SK-N-SH (cell line): ENCODE results near the gene GSE1. TPM values are rescaled to one million over a fixed set of nuclear protein-coding genes. Genes with fewer than 3 reads are reported as not detected.

Experiments used
- CTCF ChIA-PET: fragments of 300-600, 350-600 bp; formaldehyde crosslinking; extraction: SDS; loops from one replicate; lab custom pipeline; 2021; lab: Yijun Ruan, JAX
- POLR2A ChIA-PET: fragments of 350-600 bp; sonication (Branson Sonifier 250); formaldehyde crosslinking; extraction: SDS; loops from one replicate; lab custom pipeline; 2020; ENCODE audit warnings: antibody characterized with exemption, inconsistent platforms; lab: Yijun Ruan, JAX
- DNase-seq: peaks from one replicate; pipeline ENCODE4 v3.0.0; 2012
- H2AFZ ChIP-seq: fragments of 200-600 bp; sonication (generic); 2 replicates; pipeline ENCODE4 v1.8.1; 2016; ENCODE audit warnings: antibody characterized with exemption, mild to moderate bottlenecking, low read depth
- H3F3A ChIP-seq: fragments of 200-600 bp; sonication (generic); replicated peaks from 2 replicates; pipeline ENCODE3; 2016; ENCODE audit warnings: antibody characterized with exemption, mild to moderate bottlenecking; ENCODE audit not compliant: insufficient read depth
- H3K27ac ChIP-seq, 2 experiments: fragments of 200-500 bp in 1 of 2; fragments of 200-600 bp in 1 of 2; sonication (Bioruptor generic) in 1 of 2; sonication (generic), shearing (Covaris generic) in 1 of 2; 2 replicates each; pipeline versions ENCODE4 v1.5.1 to v1.6.1; 2014 to 2016; ENCODE audit warnings: low read depth in 2 of 2, inconsistent platforms in 1 of 2, low read length in 1 of 2, mild to moderate bottlenecking in 1 of 2, mixed read lengths in 1 of 2
- H3K27me3 ChIP-seq: fragments of 200-600 bp; sonication (generic), shearing (Covaris generic); 2 replicates; pipeline ENCODE4 v1.6.1; 2016; ENCODE audit warnings: mixed run types; ENCODE audit not compliant: insufficient read depth
- H3K36me3 ChIP-seq, 2 experiments: fragments of 200-500 bp in 1 of 2; fragments of 200-600 bp in 1 of 2; sonication (Bioruptor generic) in 1 of 2; sonication (generic) in 1 of 2; replicated peaks in 1 of 2; 2 replicates each; pipeline versions ENCODE3 to v1.5.1; 2014 to 2016; ENCODE audit warnings: low read length in 1 of 2, mild to moderate bottlenecking in 1 of 2; ENCODE audit not compliant: insufficient read depth in 2 of 2, control insufficient read depth in 1 of 2
- H3K4me1 ChIP-seq, 2 experiments: fragments of 200-500 bp in 1 of 2; fragments of 200-600 bp in 1 of 2; sonication (Bioruptor generic) in 1 of 2; sonication (generic), shearing (Covaris generic) in 1 of 2; 2 replicates each; pipeline versions ENCODE4 v1.5.1 to v1.6.1; 2014 to 2016; ENCODE audit warnings: low read depth in 1 of 2, low read length in 1 of 2, mixed run types in 1 of 2; ENCODE audit not compliant: insufficient read depth in 2 of 2, control insufficient read depth in 1 of 2
- H3K4me2 ChIP-seq: fragments of 200-600 bp; sonication (generic), shearing (Covaris generic); 2 replicates; pipeline ENCODE4 v1.6.1; 2017; ENCODE audit warnings: mixed run types
- H3K4me3 ChIP-seq, 2 experiments: fragments of 200-500 bp in 1 of 2; fragments of 200-600 bp in 1 of 2; sonication (Bioruptor generic) in 1 of 2; sonication (generic), shearing (Covaris generic) in 1 of 2; 2 replicates each; pipeline versions ENCODE4 v1.5.1 to v1.8.1; 2014 to 2016; ENCODE audit warnings: low read depth in 2 of 2, inconsistent platforms in 1 of 2, low read length in 1 of 2, mild to moderate bottlenecking in 1 of 2, mixed read lengths in 1 of 2, moderate library complexity in 1 of 2
- H3K79me2 ChIP-seq: fragments of 200-600 bp; sonication (generic); 2 replicates; pipeline ENCODE4 v1.8.1; 2017; ENCODE audit warnings: mild to moderate bottlenecking; ENCODE audit not compliant: insufficient read depth
- H3K9ac ChIP-seq: fragments of 200-600 bp; sonication (generic); 2 replicates; pipeline ENCODE4 v1.6.1; 2017; ENCODE audit warnings: mixed run types
- H3K9me2 ChIP-seq: fragments of 200-600 bp; sonication (generic); 2 replicates; pipeline ENCODE4 v1.6.1; 2017; ENCODE audit warnings: mixed run types
- H3K9me3 ChIP-seq: fragments of 200-600 bp; sonication (generic); 2 replicates; pipeline ENCODE4 v1.6.1; 2017; ENCODE audit warnings: mixed run types, mild to moderate bottlenecking, moderate library complexity
- H4K20me1 ChIP-seq: fragments of 200-600 bp; sonication (generic); 2 replicates; pipeline ENCODE4 v1.6.1; 2017; ENCODE audit warnings: mild to moderate bottlenecking, mixed run types; ENCODE audit not compliant: insufficient read depth
- CHD2 ChIP-seq: fragments of 150-350 bp; IDR thresholded peaks from 2 replicates; pipeline ENCODE4 v1.6.1; 2018; ENCODE audit warnings: low read length; ENCODE audit not compliant: partially characterized antibody
- CTCF ChIP-seq: fragments of 200-600 bp; sonication (generic); IDR thresholded peaks from 2 replicates; pipeline ENCODE4 v1.6.1; 2017; ENCODE audit warnings: antibody characterized with exemption, mild to moderate bottlenecking, moderate library complexity
- EZH2phosphoT487 ChIP-seq: fragments of 200-600 bp; sonication (generic); IDR thresholded peaks from 2 replicates; pipeline ENCODE4 v1.6.1; 2017; ENCODE audit warnings: low read depth, mixed run types, mild to moderate bottlenecking, antibody characterized with exemption, moderate library complexity, borderline replicate concordance
- FOSL2 ChIP-seq: IDR thresholded peaks from 2 replicates; pipeline ENCODE4 v1.4.0; 2012; ENCODE audit warnings: low read depth, mild to moderate bottlenecking, moderate library complexity, borderline replicate concordance
- FOXJ3 ChIP-seq: sonication (generic); formaldehyde crosslinking; IDR thresholded peaks from 2 replicates; pipeline ENCODE4 v1.5.1; 2020; ENCODE audit warnings: mild to moderate bottlenecking, missing genetic modification reagents
- GABPA ChIP-seq: IDR thresholded peaks from 2 replicates; pipeline ENCODE4 v1.4.0; 2012; ENCODE audit warnings: low read depth, mild to moderate bottlenecking
- GATA2 ChIP-seq: sonication (generic); formaldehyde crosslinking; IDR thresholded peaks from 2 replicates; pipeline ENCODE4 v1.5.0; 2020; ENCODE audit warnings: mild to moderate bottlenecking, missing genetic modification reagents
- MEF2A ChIP-seq: IDR thresholded peaks from 2 replicates; pipeline ENCODE4 v1.4.0; 2012; ENCODE audit warnings: low read depth, borderline replicate concordance
- NFIC ChIP-seq: IDR thresholded peaks from 2 replicates; pipeline ENCODE4 v1.4.0; 2012; ENCODE audit warnings: borderline replicate concordance
- NRF1 ChIP-seq: IDR thresholded peaks from 2 replicates; pipeline ENCODE4 v1.6.1; 2012; ENCODE audit warnings: low read depth, mild to moderate bottlenecking, low read length
- POLR2AphosphoS5 ChIP-seq: IDR thresholded peaks from 2 replicates; pipeline ENCODE4 v1.6.1; 2012; ENCODE audit warnings: low read depth, low read length
- RAD21 ChIP-seq: IDR thresholded peaks from 2 replicates; pipeline ENCODE4 v1.6.1; 2012; ENCODE audit warnings: mild to moderate bottlenecking, low read length
- RCOR1 ChIP-seq: fragments of 150-350 bp; IDR thresholded peaks from 2 replicates; pipeline ENCODE4 v1.6.1; 2017; ENCODE audit warnings: antibody characterized with exemption, low read length
- RXRA ChIP-seq: IDR thresholded peaks from 2 replicates; pipeline ENCODE4 v1.4.0; 2012; ENCODE audit warnings: low read depth, mild to moderate bottlenecking, borderline replicate concordance
- SMC3 ChIP-seq: IDR thresholded peaks from 2 replicates; pipeline ENCODE4 v1.6.1; 2012; ENCODE audit warnings: low read depth, low read length, improper control_type of control experiment
- TAF1 ChIP-seq: IDR thresholded peaks from 2 replicates; pipeline ENCODE4 v1.6.1; 2012; ENCODE audit warnings: low read depth, mild to moderate bottlenecking, low read length, moderate library complexity, borderline replicate concordance
- TEAD4 ChIP-seq: IDR thresholded peaks from 2 replicates; pipeline ENCODE4 v1.4.0; 2012; ENCODE audit warnings: mild to moderate bottlenecking, borderline replicate concordance; ENCODE audit not compliant: insufficient read depth
- USF2 ChIP-seq: fragments of 150-350 bp; IDR thresholded peaks from 2 replicates; pipeline ENCODE4 v1.6.1; 2017; ENCODE audit warnings: antibody characterized with exemption, low read length, low read depth, borderline replicate concordance
- YY1 ChIP-seq: IDR thresholded peaks from 2 replicates; pipeline ENCODE4 v1.4.0; 2012; ENCODE audit warnings: low read depth, mild to moderate bottlenecking
- ZBTB33 ChIP-seq: IDR thresholded peaks from 2 replicates; pipeline ENCODE4 v1.4.0; 2012; ENCODE audit warnings: low read depth, borderline replicate concordance
- WGBS: methylation state at CpG from one replicate; pipeline ENCODE4 v1.1.6; 2017; ENCODE audit warnings: low lambda C conversion rate; 5-methylcytosine and 5-hydroxymethylcytosine counted together
- polyA plus RNA-seq, 3 experiments: library from polyadenylated mRNA; depleted of rRNA; stranded (reverse); fragments of >200 nt; gene quantifications; 2 replicates each; pipeline ENCODE4 v1.2.3, GENCODE V29; 2012
- TF ChIP-seq, protein P1 (sequence below): IDR thresholded peaks from 2 replicates; pipeline ENCODE4 v1.4.0; 2012; ENCODE audit warnings: low read depth, borderline replicate concordance

Gene GSE1
- polyA plus RNA-seq, 1 of the 3 experiments (the other 2 are of a cell fraction): 26.5 TPM

- no peak for TF ChIP-seq TEAD4
- TF ChIP-seq YY1: no peak
- no peak for TF ChIP-seq GABPA
- no peak for TF ChIP-seq EZH2phosphoT487
- TF ChIP-seq NRF1: no peak
- no peak for TF ChIP-seq TAF1
- no peak for TF ChIP-seq RAD21
- no peak for TF ChIP-seq RXRA
- TF ChIP-seq CHD2: no peak
- TF ChIP-seq GATA2 (CRISPR knock-in tag): no peak
- TF ChIP-seq USF2: no peak
- TF ChIP-seq RCOR1: no peak
- no peak for TF ChIP-seq SMC3
- TF ChIP-seq FOSL2: no peak
- ChIA-PET CTCF (interaction anchor here (1.3 to 1.8 kb wide), 5 partner anchors 15 to 37 kb away, joined by 3 to 8 read pairs (median 5); no protein-coding TSS in a partner anchor), POLR2A (no interaction called here)
- DNase-seq: no peak
- Histone ChIP-seq H3K79me2 (peaks cover 66% of the 10 kb centered on the region), H3K9me3 (no peaks in the 10 kb centered on the region), H4K20me1 (peaks cover 96% of the 10 kb centered on the region), H3K27ac (no peak overlapping the region), H3K4me2 (no peak overlapping the region), H3K27me3 (no peaks in the 10 kb centered on the region), H3F3A (peaks cover 8% of the 10 kb centered on the region), H2AFZ (no peak overlapping the region), H3K4me3 (no peak overlapping the region), H3K36me3 (no peaks in the 10 kb centered on the region), H3K9me2 (no peaks in the 10 kb centered on the region), H3K4me1 (peaks cover 41 to 97% of the 10 kb centered on the region in 2 experiments), H3K9ac (no peak overlapping the region)
- WGBS: 96% methylated on average over 4 of the region's 5 CpGs
Observed at GRCh38 chr16:85578599-85578948, 34.5 kb upstream of the GSE1 start.

- Histone ChIP-seq H3K4me2 (no peak overlapping the region), H3K27ac (peak overlapping the region in 1 of 2 experiments; percentile 40; a peak in 2 of 4 replicates), H3K9me2 (no peaks in the 10 kb centered on the region), H4K20me1 (peaks cover 96% of the 10 kb centered on the region), H3K9me3 (no peaks in the 10 kb centered on the region), H3K79me2 (peaks cover 65% of the 10 kb centered on the region), H3K36me3 (no peaks in the 10 kb centered on the region), H3K9ac (no peak overlapping the region), H2AFZ (no peak overlapping the region), H3K27me3 (no peaks in the 10 kb centered on the region)
- 84% methylated on average over 13 of the region's 13 CpGs for WGBS
- POLR2A ChIA-PET: no interaction called here
- DNase-seq: no peak
- TF ChIP-seq NFIC: no peak
- no peak for TF ChIP-seq CTCF
- TF ChIP-seq FOXJ3: no peak
- TF ChIP-seq EZH2phosphoT487: no peak
- TF ChIP-seq RXRA: no peak
- TF ChIP-seq GATA2 (CRISPR knock-in tag): no peak
- no peak for TF ChIP-seq MEF2A
- no peak for TF ChIP-seq ZBTB33
- TF ChIP-seq CHD2: no peak
- no peak for TF ChIP-seq GABPA
- TF ChIP-seq POLR2AphosphoS5: no peak
- TF ChIP-seq, protein P1, sequence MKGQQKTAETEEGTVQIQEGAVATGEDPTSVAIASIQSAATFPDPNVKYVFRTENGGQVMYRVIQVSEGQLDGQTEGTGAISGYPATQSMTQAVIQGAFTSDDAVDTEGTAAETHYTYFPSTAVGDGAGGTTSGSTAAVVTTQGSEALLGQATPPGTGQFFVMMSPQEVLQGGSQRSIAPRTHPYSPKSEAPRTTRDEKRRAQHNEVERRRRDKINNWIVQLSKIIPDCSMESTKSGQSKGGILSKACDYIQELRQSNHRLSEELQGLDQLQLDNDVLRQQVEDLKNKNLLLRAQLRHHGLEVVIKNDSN: no peak
- TF ChIP-seq, all 33 proteins: peak for 0
- CTCF ChIA-PET: interaction anchor here (1.1 to 1.8 kb wide), 2 partner anchors 15 to 37 kb away, joined by 3 to 5 read pairs; no protein-coding TSS in a partner anchor
- Histone ChIP-seq H3K4me1 (peaks cover 41 to 97% of the 10 kb centered on the region in 2 experiments), H3K4me3 (no peak overlapping the region), H3F3A (peaks cover 3% of the 10 kb centered on the region)
Observed at GRCh38 chr16:85579191-85579590, 33.9 kb upstream of the GSE1 start.
